Pons (tissue), 1 donor: Measurements from ENCODE around the gene TAOK1.

ENCODE experiments used
- DNase-seq: peaks from one replicate; pipeline ENCODE4 v3.0.0-alpha.2; 2016; ENCODE audit warnings: low spot score

Gene TAOK1

GRCh38 chr17:29595943-29596774 is 206.0 kb downstream of the TAOK1 start:
- no peak for DNase-seq

DNA sequence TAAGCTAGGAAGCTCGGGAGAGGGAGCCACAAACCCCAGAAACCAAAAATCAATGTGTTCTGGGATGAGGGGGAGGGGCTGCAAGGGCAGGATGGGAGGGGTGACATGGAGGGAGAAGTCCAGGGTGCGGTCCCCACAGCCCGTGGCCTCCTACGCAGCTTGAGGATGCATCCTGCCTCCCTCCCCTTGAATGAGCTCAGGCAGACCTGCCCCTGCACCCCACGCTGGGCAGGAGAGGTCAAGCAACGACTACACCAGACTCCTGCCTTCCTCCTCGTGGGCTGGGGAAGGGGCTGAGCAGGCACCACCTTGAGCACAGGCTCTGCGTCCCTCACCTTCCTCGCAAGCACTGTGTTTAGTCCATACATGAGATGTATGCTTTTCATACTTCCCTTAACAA is 206.6 kb downstream of the TAOK1 start:
- no peak for DNase-seq

- DNase-seq: no peak
Observed at GRCh38 chr17:29597361-29598172, 207.4 kb downstream of the TAOK1 start.
